ENCODE measurements around the gene PDE6B. TPM values are rescaled to one million over a fixed set of nuclear protein-coding genes. Genes with fewer than 3 reads are reported as not detected.

PDE6B gene
- total RNA-seq, 1 donor from 2014 or later = 2.3 TPM

DNA sequence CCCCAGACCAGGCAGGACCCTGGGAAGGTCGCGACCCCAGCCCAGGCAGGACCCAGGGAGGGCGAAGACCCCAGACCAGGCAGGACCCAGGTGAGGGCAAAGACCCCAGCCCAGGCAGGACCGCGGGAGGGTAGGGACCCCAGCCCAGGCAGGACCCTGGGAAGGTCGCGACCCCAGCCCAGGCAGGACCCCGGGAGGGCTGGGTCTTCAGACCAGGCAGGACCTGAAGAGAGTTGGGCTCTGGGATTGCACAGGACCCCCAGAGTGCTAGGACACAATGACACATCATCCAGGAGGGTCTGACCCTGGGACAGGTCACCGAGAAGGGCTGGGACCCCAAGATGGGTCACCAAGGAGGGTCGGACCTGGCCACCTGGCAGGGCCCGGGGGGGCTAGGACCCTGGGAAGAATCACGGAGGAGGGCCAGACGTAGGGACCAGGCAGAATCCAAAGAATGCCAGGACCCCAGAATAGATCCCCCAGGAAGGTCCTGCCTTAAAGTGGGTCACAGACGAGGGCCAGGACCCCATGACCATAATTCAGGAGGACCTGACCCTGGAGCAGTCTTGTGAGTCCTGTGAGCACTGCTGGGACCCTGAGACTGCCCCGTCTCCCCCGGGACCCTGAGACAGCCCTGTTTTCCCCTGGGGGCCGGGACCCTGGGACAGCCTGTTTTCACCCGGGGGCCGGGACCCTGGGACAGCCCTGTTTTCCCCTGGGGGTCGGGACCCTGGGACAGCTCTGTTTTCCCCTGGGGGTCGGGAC, 81.6 kb downstream of the PDE6B start:
- DNase-seq (ENCODE audit: low spot score) = no peak
- peak overlapping the region; percentile 27 for H3K27ac Mint-ChIP-seq (ENCODE audit: unreplicated experiment)
- H3K9me3 Mint-ChIP-seq (ENCODE audit: low read depth) = no peaks in the 10 kb centered on the region
- H3K4me1 Mint-ChIP-seq (ENCODE audit: low read depth) = peaks cover 35% of the 10 kb centered on the region
- peaks cover 1% of the 10 kb centered on the region for H3K36me3 Mint-ChIP-seq (ENCODE audit: low read depth)
- H3K4me3 Mint-ChIP-seq (ENCODE audit: unreplicated experiment) = peak overlapping the region; percentile 52
- TF ChIP-seq, protein P1, sequence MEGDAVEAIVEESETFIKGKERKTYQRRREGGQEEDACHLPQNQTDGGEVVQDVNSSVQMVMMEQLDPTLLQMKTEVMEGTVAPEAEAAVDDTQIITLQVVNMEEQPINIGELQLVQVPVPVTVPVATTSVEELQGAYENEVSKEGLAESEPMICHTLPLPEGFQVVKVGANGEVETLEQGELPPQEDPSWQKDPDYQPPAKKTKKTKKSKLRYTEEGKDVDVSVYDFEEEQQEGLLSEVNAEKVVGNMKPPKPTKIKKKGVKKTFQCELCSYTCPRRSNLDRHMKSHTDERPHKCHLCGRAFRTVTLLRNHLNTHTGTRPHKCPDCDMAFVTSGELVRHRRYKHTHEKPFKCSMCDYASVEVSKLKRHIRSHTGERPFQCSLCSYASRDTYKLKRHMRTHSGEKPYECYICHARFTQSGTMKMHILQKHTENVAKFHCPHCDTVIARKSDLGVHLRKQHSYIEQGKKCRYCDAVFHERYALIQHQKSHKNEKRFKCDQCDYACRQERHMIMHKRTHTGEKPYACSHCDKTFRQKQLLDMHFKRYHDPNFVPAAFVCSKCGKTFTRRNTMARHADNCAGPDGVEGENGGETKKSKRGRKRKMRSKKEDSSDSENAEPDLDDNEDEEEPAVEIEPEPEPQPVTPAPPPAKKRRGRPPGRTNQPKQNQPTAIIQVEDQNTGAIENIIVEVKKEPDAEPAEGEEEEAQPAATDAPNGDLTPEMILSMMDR (IDR thresholded peaks at IDR 0.05) = no peak
- H3K27me3 Mint-ChIP-seq (ENCODE audit: low read depth) = no peaks in the 10 kb centered on the region

DNA sequence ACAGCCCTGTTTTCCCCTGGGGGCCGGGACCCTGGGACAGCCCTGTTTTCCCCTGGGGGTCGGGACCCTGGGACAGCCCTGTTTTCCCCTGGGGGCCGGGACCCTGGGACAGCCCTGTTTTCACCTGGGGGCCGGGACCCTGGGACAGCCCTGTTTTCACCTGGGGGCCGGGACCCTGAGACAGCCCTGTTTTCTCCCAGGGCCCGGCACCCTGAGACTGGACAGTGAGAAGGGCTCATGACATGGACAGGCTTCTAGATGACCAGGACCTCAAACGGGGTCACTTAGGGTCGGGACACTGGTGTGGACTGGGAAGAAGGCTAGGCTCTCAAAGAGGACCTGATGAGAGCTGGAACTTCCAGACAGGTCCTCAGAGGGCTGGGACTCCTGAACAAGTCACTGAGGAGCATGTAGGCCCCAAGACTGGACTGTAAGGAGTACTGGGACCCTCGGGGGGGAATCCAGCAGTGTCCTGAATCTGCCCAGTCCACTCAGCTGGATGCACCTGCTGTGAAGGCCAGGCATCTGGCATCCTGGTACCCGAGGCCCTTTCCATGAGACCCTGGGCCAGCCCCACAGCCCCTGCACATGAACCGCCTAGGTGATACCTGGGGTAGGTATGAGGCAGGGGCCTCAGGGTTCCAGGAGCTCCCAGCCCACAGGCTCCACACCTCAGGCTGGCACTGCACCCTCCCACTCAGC, 82.7 kb downstream of the PDE6B start:
- no peaks in the 10 kb centered on the region for H3K27me3 Mint-ChIP-seq (ENCODE audit: low read depth)
- H3K4me1 Mint-ChIP-seq (ENCODE audit: low read depth) = peaks cover 35% of the 10 kb centered on the region
- no peak for DNase-seq (ENCODE audit: low spot score)
- TF ChIP-seq, protein P1 (IDR thresholded peaks at IDR 0.05) = no peak
- H3K4me3 Mint-ChIP-seq (ENCODE audit: unreplicated experiment) = peak overlapping the region; percentile 22
- peaks cover 1% of the 10 kb centered on the region for H3K36me3 Mint-ChIP-seq (ENCODE audit: low read depth)
- peak overlapping the region; percentile 36 for H3K27ac Mint-ChIP-seq (ENCODE audit: unreplicated experiment)
- no peaks in the 10 kb centered on the region for H3K9me3 Mint-ChIP-seq (ENCODE audit: low read depth)

DNA sequence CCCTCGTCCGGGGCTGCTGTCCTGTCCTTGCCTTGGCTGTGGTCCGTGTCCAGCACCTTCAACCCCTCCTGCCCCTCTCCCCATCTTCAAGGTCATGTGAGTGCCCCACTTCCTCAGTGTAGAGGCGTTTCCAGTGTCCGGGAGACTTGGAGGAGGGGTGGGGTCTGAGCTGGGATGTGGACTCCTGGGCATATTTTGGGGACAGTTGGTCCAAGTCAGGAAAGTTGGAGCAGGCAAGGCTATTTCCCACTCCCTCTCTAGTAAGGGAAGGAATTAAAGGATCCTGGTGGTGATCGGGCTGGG, 83.2 kb downstream of the PDE6B start:
- no peak overlapping the region for H3K27ac Mint-ChIP-seq (ENCODE audit: unreplicated experiment)
- H3K27me3 Mint-ChIP-seq (ENCODE audit: low read depth) = no peaks in the 10 kb centered on the region
- no peaks in the 10 kb centered on the region for H3K9me3 Mint-ChIP-seq (ENCODE audit: low read depth)
- TF ChIP-seq, protein P1 (IDR thresholded peaks at IDR 0.05) = no peak
- H3K36me3 Mint-ChIP-seq (ENCODE audit: low read depth) = peaks cover 1% of the 10 kb centered on the region
- no peak for DNase-seq (ENCODE audit: low spot score)
- H3K4me1 Mint-ChIP-seq (ENCODE audit: low read depth) = peaks cover 35% of the 10 kb centered on the region
- H3K4me3 Mint-ChIP-seq (ENCODE audit: unreplicated experiment) = no peak overlapping the region

DNA sequence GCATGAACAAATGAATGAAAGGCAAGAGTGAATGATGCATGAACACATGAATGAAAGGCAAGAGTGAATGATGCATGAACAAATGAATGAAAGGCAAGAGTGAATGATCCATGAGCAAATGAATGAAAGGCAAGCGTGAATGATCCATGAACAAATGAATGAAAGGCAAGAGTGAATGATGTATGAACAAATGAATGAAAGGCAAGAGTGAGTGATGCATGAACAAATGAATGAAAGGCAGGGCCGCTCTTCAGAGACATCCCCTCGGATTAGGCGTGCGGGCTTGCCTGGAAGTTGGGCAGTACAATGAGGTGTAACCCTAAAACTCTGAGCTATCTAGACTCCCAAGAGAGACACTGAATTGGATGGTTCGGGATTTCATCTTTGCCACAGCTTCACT, 84.0 kb downstream of the PDE6B start:
- peaks cover 1% of the 10 kb centered on the region for H3K36me3 Mint-ChIP-seq (ENCODE audit: low read depth)
- H3K4me1 Mint-ChIP-seq (ENCODE audit: low read depth) = peaks cover 35% of the 10 kb centered on the region
- no peaks in the 10 kb centered on the region for H3K9me3 Mint-ChIP-seq (ENCODE audit: low read depth)
- DNase-seq (ENCODE audit: low spot score) = no peak
- TF ChIP-seq, protein P1 (IDR thresholded peaks at IDR 0.05) = no peak
- H3K27ac Mint-ChIP-seq (ENCODE audit: unreplicated experiment) = peak overlapping the region; percentile 7
- no peaks in the 10 kb centered on the region for H3K27me3 Mint-ChIP-seq (ENCODE audit: low read depth)
- no peak overlapping the region for H3K4me3 Mint-ChIP-seq (ENCODE audit: unreplicated experiment)

DNA sequence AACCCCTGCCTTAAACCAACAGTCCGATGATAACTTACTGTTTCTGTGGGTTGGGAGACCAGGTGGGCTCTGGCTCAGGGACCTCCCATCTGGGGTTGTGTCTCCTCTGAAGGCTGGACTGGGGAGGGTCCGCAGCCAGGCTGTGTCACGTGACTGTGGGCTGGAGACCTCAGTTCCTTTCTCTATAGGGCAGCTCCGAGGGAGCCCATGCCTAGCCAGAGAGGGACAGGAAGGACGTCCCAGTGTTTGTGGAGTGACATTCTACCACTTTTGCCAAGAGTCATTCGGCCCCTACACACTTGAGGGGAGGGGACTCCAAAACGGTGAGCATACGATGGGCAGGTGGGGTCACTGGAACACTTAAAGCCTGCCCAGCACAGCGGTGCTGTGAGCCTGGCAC, 84.7 kb downstream of the PDE6B start:
- no peak for DNase-seq (ENCODE audit: low spot score)
- Mint-ChIP-seq H3K4me3 (ENCODE audit: unreplicated experiment) (no peak overlapping the region), H3K9me3 (ENCODE audit: low read depth) (no peaks in the 10 kb centered on the region), H3K27ac (ENCODE audit: unreplicated experiment) (peak overlapping the region; percentile 5), H3K4me1 (ENCODE audit: low read depth) (peaks cover 35% of the 10 kb centered on the region), H3K27me3 (ENCODE audit: low read depth) (no peaks in the 10 kb centered on the region), H3K36me3 (ENCODE audit: low read depth) (peaks cover 3% of the 10 kb centered on the region)
- TF ChIP-seq, protein P1 (IDR thresholded peaks at IDR 0.05) = no peak
